OCI-LY1 (cell line): ENCODE data around the gene EIF3F.

ENCODE experiments used
- H2AFZ ChIP-seq: fragments of 200-600 bp; sonication (generic), shearing (Covaris generic); 2 replicates; pipeline ENCODE4 v1.6.0; 2014; ENCODE audit warnings: antibody characterized with exemption, mild to moderate bottlenecking, low read length
- H3F3A ChIP-seq: fragments of 200-600 bp; sonication (generic), shearing (Covaris generic); 2 replicates; pipeline ENCODE4 v1.6.0; 2014; ENCODE audit warnings: mild to moderate bottlenecking, antibody characterized with exemption, low read length, moderate library complexity; ENCODE audit not compliant: insufficient read depth
- H3K27ac ChIP-seq: fragments of 200-600 bp; sonication (generic); 2 replicates; pipeline ENCODE4 v1.5.1; 2014; ENCODE audit warnings: low read length, mixed run types, mild to moderate bottlenecking, low read depth; ENCODE audit not compliant: poor library complexity, severe bottlenecking
- H3K27me3 ChIP-seq: fragments of 200-600 bp; sonication (generic); 2 replicates; pipeline ENCODE4 v1.6.0; 2014; ENCODE audit warnings: antibody characterized with exemption, mild to moderate bottlenecking, low read length, moderate library complexity; ENCODE audit not compliant: insufficient read depth
- H3K36me3 ChIP-seq: fragments of 200-600 bp; sonication (generic); 2 replicates; pipeline ENCODE4 v1.6.1; 2014; ENCODE audit warnings: mild to moderate bottlenecking, antibody characterized with exemption, low read length, moderate library complexity, mixed read lengths; ENCODE audit not compliant: insufficient read depth
- H3K4me1 ChIP-seq: fragments of 200-600 bp; sonication (generic); 2 replicates; pipeline ENCODE4 v1.5.1; 2014; ENCODE audit warnings: mild to moderate bottlenecking, low read length, moderate library complexity; ENCODE audit not compliant: insufficient read depth, severe bottlenecking
- H3K4me2 ChIP-seq: fragments of 200-600 bp; sonication (generic), shearing (Covaris generic); 2 replicates; pipeline ENCODE4 v1.6.1; 2014; ENCODE audit warnings: low read length
- H3K4me3 ChIP-seq: fragments of 200-600 bp; sonication (generic); 2 replicates; pipeline ENCODE4 v1.5.1; 2014; ENCODE audit warnings: low read length, low read depth, mild to moderate bottlenecking, mixed read lengths; ENCODE audit not compliant: poor library complexity, severe bottlenecking
- H3K79me2 ChIP-seq: fragments of 200-600 bp; shearing (Covaris generic); 2 replicates; pipeline ENCODE4 v1.6.1; 2016; ENCODE audit warnings: mixed run types, low read length, mixed read lengths; ENCODE audit not compliant: insufficient read depth
- H3K9ac ChIP-seq: fragments of 200-600 bp; sonication (generic), shearing (Covaris generic); 2 replicates; pipeline ENCODE4 v1.6.1; 2014; ENCODE audit warnings: mild to moderate bottlenecking, low read length, mixed read lengths
- H3K9me2 ChIP-seq: fragments of 200-600 bp; sonication (generic), shearing (Covaris generic); 2 replicates; pipeline ENCODE4 v1.6.1; 2014; ENCODE audit warnings: low read depth, mild to moderate bottlenecking, low read length, mixed read lengths
- H3K9me3 ChIP-seq: fragments of 200-600 bp; shearing (Covaris generic); 2 replicates; pipeline ENCODE4 v1.6.1; 2014; ENCODE audit warnings: low read length, mixed read lengths
- H4K20me1 ChIP-seq: fragments of 200-600 bp; sonication (generic), shearing (Covaris generic); 2 replicates; pipeline ENCODE4 v1.6.0; 2016; ENCODE audit warnings: mild to moderate bottlenecking, low read length; ENCODE audit not compliant: insufficient read depth
- CTCF ChIP-seq: fragments of 200-600 bp; sonication (generic), shearing (Covaris generic); IDR thresholded peaks from 2 replicates; pipeline ENCODE4 v1.5.1; 2017; ENCODE audit warnings: mild to moderate bottlenecking, antibody characterized with exemption, low read length, moderate library complexity, mixed read lengths
- EZH2 ChIP-seq: fragments of 200-600 bp; sonication (generic), shearing (Covaris generic); IDR thresholded peaks from 2 replicates; pipeline ENCODE4 v1.8.0; 2017; ENCODE audit warnings: borderline replicate concordance, mixed run types, mild to moderate bottlenecking, antibody characterized with exemption, low read length, moderate library complexity, mixed read lengths

Gene EIF3F

GRCh38 chr11:8011371-8011770, 24.2 kb downstream of the EIF3F start:
- Histone ChIP-seq H3K9me3 (no peaks in the 10 kb centered on the region), H3K36me3 (no peaks in the 10 kb centered on the region), H2AFZ (no peak overlapping the region), H3K27me3 (no peaks in the 10 kb centered on the region), H3K4me3 (no peak overlapping the region), H3K9ac (no peak overlapping the region), H3K4me2 (no peak overlapping the region), H3K79me2 (no peaks in the 10 kb centered on the region), H3F3A (no peaks in the 10 kb centered on the region), H3K27ac (no peak overlapping the region), H3K9me2 (no peaks in the 10 kb centered on the region), H4K20me1 (no peaks in the 10 kb centered on the region), H3K4me1 (no peaks in the 10 kb centered on the region)
- no peak for TF ChIP-seq EZH2
- TF ChIP-seq CTCF = no peak

GRCh38 chr11:8011981-8012444, 24.9 kb downstream of the EIF3F start:
- Histone ChIP-seq H3K4me3 (no peak overlapping the region), H2AFZ (no peak overlapping the region), H3K4me2 (no peak overlapping the region), H3K9ac (no peak overlapping the region), H3K9me3 (no peaks in the 10 kb centered on the region), H3K9me2 (no peaks in the 10 kb centered on the region), H3K36me3 (no peaks in the 10 kb centered on the region), H3K4me1 (no peaks in the 10 kb centered on the region), H3F3A (no peaks in the 10 kb centered on the region), H3K27me3 (no peaks in the 10 kb centered on the region), H3K27ac (no peak overlapping the region), H4K20me1 (no peaks in the 10 kb centered on the region), H3K79me2 (no peaks in the 10 kb centered on the region)
- TF ChIP-seq CTCF = no peak
- no peak for TF ChIP-seq EZH2

- H3K4me3 ChIP-seq = no peak overlapping the region
- no peak for TF ChIP-seq EZH2
- TF ChIP-seq CTCF = no peak
- no peaks in the 10 kb centered on the region for H3F3A ChIP-seq
These were observed 26.7 kb downstream of the EIF3F start for GRCh38 chr11:8013833-8014232.

More at GRCh38 chr11:8013833-8014232, 26.7 kb downstream of the EIF3F start:
- Histone ChIP-seq H3K36me3 (no peaks in the 10 kb centered on the region), H3K9me3 (no peaks in the 10 kb centered on the region), H3K79me2 (no peaks in the 10 kb centered on the region), H3K27ac (no peak overlapping the region), H3K27me3 (no peaks in the 10 kb centered on the region), H3K4me1 (no peaks in the 10 kb centered on the region), H2AFZ (no peak overlapping the region), H3K9me2 (no peaks in the 10 kb centered on the region), H4K20me1 (no peaks in the 10 kb centered on the region), H3K9ac (no peak overlapping the region), H3K4me2 (no peak overlapping the region)
